GM18868 (cell line): Measurements from ENCODE around the gene IQSEC1.
A peak's percentile ranks its signal among the peaks of the same experiment; 100 is the strongest.

ENCODE experiments used
- ATAC-seq: cut with Tn5 transposase; IDR thresholded peaks from one replicate; pipeline ENCODE4 v1.9.1; 2021; ENCODE audit warnings: mild to moderate bottlenecking, moderate library complexity; ENCODE audit not compliant: unreplicated experiment

IQSEC1 gene

GRCh38 chr3:13034109-13034800 is 39.0 kb downstream of the IQSEC1 start:
- no peak for ATAC-seq

- no peak for ATAC-seq
These were observed 41.0 kb downstream of the IQSEC1 start for GRCh38 chr3:13032206-13032605.

- ATAC-seq = no peak
These were observed 41.6 kb downstream of the IQSEC1 start for GRCh38 chr3:13031621-13032020.

- no peak for ATAC-seq
These were observed 42.5 kb downstream of the IQSEC1 start for GRCh38 chr3:13030684-13031083.

- no peak for ATAC-seq
These were observed 45.0 kb downstream of the IQSEC1 start for GRCh38 chr3:13028010-13028821.

- no peak for ATAC-seq
These were observed 46.1 kb downstream of the IQSEC1 start for GRCh38 chr3:13027154-13027553.

GRCh38 chr3:13026534-13026933 is 46.7 kb downstream of the IQSEC1 start:
- no peak for ATAC-seq

GRCh38 chr3:13025778-13026518 is 47.3 kb downstream of the IQSEC1 start:
- no peak for ATAC-seq

- ATAC-seq = no peak
These were observed 48.1 kb downstream of the IQSEC1 start for GRCh38 chr3:13025090-13025489.

GRCh38 chr3:13024765-13025065 is 48.5 kb downstream of the IQSEC1 start:
- no peak for ATAC-seq

- ATAC-seq = no peak
These were observed 49.1 kb downstream of the IQSEC1 start for GRCh38 chr3:13023971-13024764.

GRCh38 chr3:13023235-13023970 is 49.8 kb downstream of the IQSEC1 start:
- peak; percentile 33 for ATAC-seq

- ATAC-seq = peak; percentile 57
These were observed 50.6 kb downstream of the IQSEC1 start for GRCh38 chr3:13022348-13023234.

GRCh38 chr3:13021141-13022114 is 51.8 kb downstream of the IQSEC1 start:
- peak; percentile 21 for ATAC-seq

GRCh38 chr3:13020159-13020750 is 53.0 kb downstream of the IQSEC1 start:
- ATAC-seq = no peak

GRCh38 chr3:13019243-13020095 is 53.8 kb downstream of the IQSEC1 start:
- no peak for ATAC-seq
